K562 (cell line): Measurements from ENCODE around the gene FCHO1. TPM values are rescaled to one million over a fixed set of nuclear protein-coding genes. Genes with fewer than 3 reads are reported as not detected.

Source experiments
- ADNP ChIP-seq: fragments of 200-800 bp; sonication (Bioruptor generic); IDR thresholded peaks from 2 replicates; pipeline ENCODE4 v1.6.1; 2016; ENCODE audit warnings: missing genetic modification characterization, missing compliant biosample characterization
- ASH1L ChIP-seq: fragments of 450-650 bp; IDR thresholded peaks from 2 replicates; pipeline ENCODE4 v1.6.1; 2018; ENCODE audit warnings: borderline replicate concordance, mild to moderate bottlenecking, low read depth; ENCODE audit not compliant: partially characterized antibody
- ATF4 ChIP-seq: fragments of 450-650 bp; formaldehyde crosslinking; IDR thresholded peaks from 2 replicates; pipeline ENCODE4 v1.4.0; 2022; ENCODE audit warnings: mild to moderate bottlenecking, moderate library complexity
- CBFB ChIP-seq: sonication (generic); formaldehyde crosslinking; IDR thresholded peaks from 2 replicates; pipeline ENCODE4 v1.4.0; 2020; ENCODE audit warnings: mild to moderate bottlenecking, missing genetic modification reagents
- DACH1 ChIP-seq: fragments of 450-650 bp; IDR thresholded peaks from 2 replicates; pipeline ENCODE4 v1.6.1; 2018; ENCODE audit not compliant: partially characterized antibody
- DNMT1 ChIP-seq: fragments of 450-650 bp; IDR thresholded peaks from 2 replicates; pipeline ENCODE4 v1.6.1; 2016; ENCODE audit warnings: antibody characterized with exemption, mild to moderate bottlenecking
- FOXJ2 ChIP-seq: fragments of 200-800 bp; sonication (Bioruptor generic); IDR thresholded peaks from 2 replicates; pipeline ENCODE4 v1.6.1; 2016; ENCODE audit warnings: missing genetic modification characterization, missing compliant biosample characterization
- MAZ ChIP-seq, 2 experiments: fragments of 450-650 bp in 1 of 2; sonication (generic) in 1 of 2; formaldehyde crosslinking; IDR thresholded peaks in 1 of 2; conservative IDR thresholded peaks in 1 of 2; 2 replicates each; pipeline versions ENCODE4 v1.4.0 to v1.5.0; 2020; ENCODE audit warnings: mild to moderate bottlenecking in 1 of 2, missing genetic modification reagents in 1 of 2
- PHF8 ChIP-seq: fragments of 200-600 bp; sonication (generic); IDR thresholded peaks from 2 replicates; pipeline ENCODE4 v1.6.1; 2012; ENCODE audit warnings: mixed run types, mild to moderate bottlenecking, inconsistent platforms, low read length, moderate library complexity, borderline replicate concordance
- ZBTB43 ChIP-seq: sonication (generic); formaldehyde crosslinking; IDR thresholded peaks from 2 replicates; pipeline ENCODE4 v1.8.0; 2023; ENCODE audit warnings: mild to moderate bottlenecking, missing genetic modification reagents
- ZBTB9 ChIP-seq: fragments of 450-650 bp; formaldehyde crosslinking; IDR thresholded peaks from 2 replicates; pipeline ENCODE4 v1.4.0; 2020; ENCODE audit warnings: mild to moderate bottlenecking, moderate library complexity
- ZNF280A ChIP-seq: fragments of 450-650 bp; IDR thresholded peaks from 2 replicates; pipeline ENCODE4 v1.6.1; 2018; ENCODE audit warnings: mild to moderate bottlenecking, low read depth; ENCODE audit not compliant: partially characterized antibody
- polyA plus RNA-seq, 8 experiments: library from polyadenylated mRNA; depleted of rRNA in 4 of 8; stranded (reverse) in 5 of 8; unstranded in 3 of 8; fragments of >200 nt; fragmentation: Nextera tagmentation in 2 of 8; fragmentation: Illumina TruSeq in 1 of 8; extraction: Ambion mirVana in 2 of 8; extraction: Trizol in 1 of 8; gene quantifications; 2 replicates each; pipeline versions ENCODE4 v1.2.1 to v1.2.3, GENCODE V29; 2011 to 2014; ENCODE audit warnings: inconsistent platforms in 1 of 8, missing spikeins in 1 of 8
- total RNA-seq, 7 experiments: library from RNA; depleted of rRNA in 6 of 7; stranded (reverse); fragments of >200 nt in 6 of 7; fragmentation: Illumina TruSeq in 2 of 7; extraction: Trizol in 2 of 7; gene quantifications; 2 replicates each; pipeline versions ENCODE4 v1.2.1 to v1.2.3, GENCODE V29; 2011 to 2021; ENCODE audit warnings: low replicate concordance in 1 of 7
- TF ChIP-seq, protein P1 (sequence below): sonication (generic); formaldehyde crosslinking; IDR thresholded peaks from 2 replicates; pipeline ENCODE4 v1.8.0; 2022; ENCODE audit warnings: mild to moderate bottlenecking, missing genetic modification reagents

FCHO1 gene
- total and polyA plus RNA-seq, 9 of the 15 experiments (the other 6 are each of a cell fraction or from before 2014, with no cell fraction given), result 0.21 to 58.9 (median 18.3) TPM

- TF ChIP-seq, protein P1, sequence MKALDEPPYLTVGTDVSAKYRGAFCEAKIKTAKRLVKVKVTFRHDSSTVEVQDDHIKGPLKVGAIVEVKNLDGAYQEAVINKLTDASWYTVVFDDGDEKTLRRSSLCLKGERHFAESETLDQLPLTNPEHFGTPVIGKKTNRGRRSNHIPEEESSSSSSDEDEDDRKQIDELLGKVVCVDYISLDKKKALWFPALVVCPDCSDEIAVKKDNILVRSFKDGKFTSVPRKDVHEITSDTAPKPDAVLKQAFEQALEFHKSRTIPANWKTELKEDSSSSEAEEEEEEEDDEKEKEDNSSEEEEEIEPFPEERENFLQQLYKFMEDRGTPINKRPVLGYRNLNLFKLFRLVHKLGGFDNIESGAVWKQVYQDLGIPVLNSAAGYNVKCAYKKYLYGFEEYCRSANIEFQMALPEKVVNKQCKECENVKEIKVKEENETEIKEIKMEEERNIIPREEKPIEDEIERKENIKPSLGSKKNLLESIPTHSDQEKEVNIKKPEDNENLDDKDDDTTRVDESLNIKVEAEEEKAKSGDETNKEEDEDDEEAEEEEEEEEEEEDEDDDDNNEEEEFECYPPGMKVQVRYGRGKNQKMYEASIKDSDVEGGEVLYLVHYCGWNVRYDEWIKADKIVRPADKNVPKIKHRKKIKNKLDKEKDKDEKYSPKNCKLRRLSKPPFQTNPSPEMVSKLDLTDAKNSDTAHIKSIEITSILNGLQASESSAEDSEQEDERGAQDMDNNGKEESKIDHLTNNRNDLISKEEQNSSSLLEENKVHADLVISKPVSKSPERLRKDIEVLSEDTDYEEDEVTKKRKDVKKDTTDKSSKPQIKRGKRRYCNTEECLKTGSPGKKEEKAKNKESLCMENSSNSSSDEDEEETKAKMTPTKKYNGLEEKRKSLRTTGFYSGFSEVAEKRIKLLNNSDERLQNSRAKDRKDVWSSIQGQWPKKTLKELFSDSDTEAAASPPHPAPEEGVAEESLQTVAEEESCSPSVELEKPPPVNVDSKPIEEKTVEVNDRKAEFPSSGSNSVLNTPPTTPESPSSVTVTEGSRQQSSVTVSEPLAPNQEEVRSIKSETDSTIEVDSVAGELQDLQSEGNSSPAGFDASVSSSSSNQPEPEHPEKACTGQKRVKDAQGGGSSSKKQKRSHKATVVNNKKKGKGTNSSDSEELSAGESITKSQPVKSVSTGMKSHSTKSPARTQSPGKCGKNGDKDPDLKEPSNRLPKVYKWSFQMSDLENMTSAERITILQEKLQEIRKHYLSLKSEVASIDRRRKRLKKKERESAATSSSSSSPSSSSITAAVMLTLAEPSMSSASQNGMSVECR, result no peak
- TF ChIP-seq ZBTB43 (CRISPR knock-in tag), result no peak
- no peak for TF ChIP-seq DNMT1
- TF ChIP-seq ZBTB9 (CRISPR knock-in tag), result no peak
- TF ChIP-seq ZNF280A, result no peak
- no peak for TF ChIP-seq DACH1
- peak; percentile 21; the same call in 1 of the 2 replicates for TF ChIP-seq PHF8
- TF ChIP-seq CBFB, result peak; percentile 79; the same call in 1 of the 2 replicates
- TF ChIP-seq ADNP (tag), result peak; percentile 84
- TF ChIP-seq ASH1L, result no peak
- TF ChIP-seq MAZ (CRISPR knock-in tag; conservative IDR thresholded peaks at IDR 0.05 in 1 of 2, IDR thresholded peaks at IDR 0.05 in 1 of 2), result peak; percentile 67 to 73
- no peak for TF ChIP-seq FOXJ2 (tag)
- TF ChIP-seq ATF4, result no peak
These were observed 43.6 kb downstream of the FCHO1 start, which contains the start of gene B3GNT3 (continued) for GRCh38 chr19:17794731-17795494.
